GM12878 (cell line): ENCODE measurements around the gene RASGRP3.

Experiments
- EZH2 ChIP-seq: IDR thresholded peaks from 2 replicates; pipeline ENCODE4 v1.6.1; 2012; ENCODE audit warnings: low read depth, mild to moderate bottlenecking, control low read depth, inconsistent platforms, low read length, borderline replicate concordance; ENCODE audit not compliant: control insufficient read depth
- MTA2 ChIP-seq: fragments of 450-650 bp; IDR thresholded peaks from 2 replicates; pipeline ENCODE4 v1.6.1; 2016; ENCODE audit warnings: low read depth, mild to moderate bottlenecking, moderate library complexity
- MXI1 ChIP-seq: fragments of 150-350 bp; IDR thresholded peaks from 2 replicates; pipeline ENCODE4 v1.6.1; 2011; ENCODE audit warnings: low read depth, mild to moderate bottlenecking, inconsistent platforms, low read length, improper control_type of control experiment
- NRF1 ChIP-seq: conservative IDR thresholded peaks from 2 replicates; pipeline ENCODE4 v1.6.1; 2011; ENCODE audit warnings: mild to moderate bottlenecking, low read depth, low read length, improper control_type of control experiment
- POLR2A ChIP-seq: IDR thresholded peaks from 2 replicates; pipeline ENCODE4 v1.6.1; 2011; ENCODE audit warnings: low read depth, mild to moderate bottlenecking, low read length
- TAF1 ChIP-seq: IDR thresholded peaks from 2 replicates; pipeline ENCODE4 v1.6.1; 2011; ENCODE audit warnings: mild to moderate bottlenecking, low read depth, low read length, borderline replicate concordance
- YY1 ChIP-seq: IDR thresholded peaks from 2 replicates; pipeline ENCODE4 v1.6.1; 2011; ENCODE audit warnings: low read depth, mild to moderate bottlenecking, low read length
- TF ChIP-seq, protein P1 (sequence below): IDR thresholded peaks from 2 replicates; pipeline ENCODE4 v1.6.1; 2012; ENCODE audit warnings: mild to moderate bottlenecking, low read depth, low read length
- TF ChIP-seq, protein P2 (sequence below), 3 experiments: IDR thresholded peaks in 2 of 3; conservative IDR thresholded peaks in 1 of 3; 2 replicates each; pipeline ENCODE4 v1.5.1; 2011; ENCODE audit warnings: low read depth in 3 of 3, low read length in 3 of 3, mild to moderate bottlenecking in 3 of 3, control low read depth in 2 of 3, moderate library complexity in 2 of 3, inconsistent platforms in 1 of 3, mixed read lengths in 1 of 3; ENCODE audit not compliant: control insufficient read depth in 2 of 3, insufficient read depth in 1 of 3; ENCODE audit errors: extremely low read depth in 1 of 3
- TF ChIP-seq, protein P3 (sequence below): fragments of 450-650 bp; IDR thresholded peaks from 2 replicates; pipeline ENCODE4 v1.6.1; 2017; ENCODE audit warnings: antibody characterized with exemption, mild to moderate bottlenecking, moderate library complexity

DNA sequence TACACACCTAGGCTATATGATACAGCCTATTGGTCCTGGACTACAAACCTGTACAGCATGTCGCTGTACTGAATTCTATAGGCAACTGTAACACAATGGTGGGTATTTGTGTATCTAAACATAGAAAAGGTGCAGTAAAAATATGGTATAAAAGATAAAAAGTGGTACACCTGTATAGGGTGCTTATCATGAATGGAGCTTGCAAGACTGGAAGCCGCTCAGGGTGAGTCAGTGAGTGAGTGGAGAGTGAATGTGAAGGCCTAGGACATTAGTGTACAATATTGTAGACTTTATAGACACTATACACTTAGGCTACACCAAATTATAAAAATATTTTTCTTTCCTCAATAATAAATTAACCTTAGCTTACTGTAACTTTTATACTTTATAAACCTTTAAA lies 41.8 kb downstream of the RASGRP3 start:
- TF ChIP-seq POLR2A, result no peak
- TF ChIP-seq TAF1, result no peak
- TF ChIP-seq NRF1, result no peak
- TF ChIP-seq MXI1, result no peak
- no peak for TF ChIP-seq EZH2
- TF ChIP-seq, protein P1, sequence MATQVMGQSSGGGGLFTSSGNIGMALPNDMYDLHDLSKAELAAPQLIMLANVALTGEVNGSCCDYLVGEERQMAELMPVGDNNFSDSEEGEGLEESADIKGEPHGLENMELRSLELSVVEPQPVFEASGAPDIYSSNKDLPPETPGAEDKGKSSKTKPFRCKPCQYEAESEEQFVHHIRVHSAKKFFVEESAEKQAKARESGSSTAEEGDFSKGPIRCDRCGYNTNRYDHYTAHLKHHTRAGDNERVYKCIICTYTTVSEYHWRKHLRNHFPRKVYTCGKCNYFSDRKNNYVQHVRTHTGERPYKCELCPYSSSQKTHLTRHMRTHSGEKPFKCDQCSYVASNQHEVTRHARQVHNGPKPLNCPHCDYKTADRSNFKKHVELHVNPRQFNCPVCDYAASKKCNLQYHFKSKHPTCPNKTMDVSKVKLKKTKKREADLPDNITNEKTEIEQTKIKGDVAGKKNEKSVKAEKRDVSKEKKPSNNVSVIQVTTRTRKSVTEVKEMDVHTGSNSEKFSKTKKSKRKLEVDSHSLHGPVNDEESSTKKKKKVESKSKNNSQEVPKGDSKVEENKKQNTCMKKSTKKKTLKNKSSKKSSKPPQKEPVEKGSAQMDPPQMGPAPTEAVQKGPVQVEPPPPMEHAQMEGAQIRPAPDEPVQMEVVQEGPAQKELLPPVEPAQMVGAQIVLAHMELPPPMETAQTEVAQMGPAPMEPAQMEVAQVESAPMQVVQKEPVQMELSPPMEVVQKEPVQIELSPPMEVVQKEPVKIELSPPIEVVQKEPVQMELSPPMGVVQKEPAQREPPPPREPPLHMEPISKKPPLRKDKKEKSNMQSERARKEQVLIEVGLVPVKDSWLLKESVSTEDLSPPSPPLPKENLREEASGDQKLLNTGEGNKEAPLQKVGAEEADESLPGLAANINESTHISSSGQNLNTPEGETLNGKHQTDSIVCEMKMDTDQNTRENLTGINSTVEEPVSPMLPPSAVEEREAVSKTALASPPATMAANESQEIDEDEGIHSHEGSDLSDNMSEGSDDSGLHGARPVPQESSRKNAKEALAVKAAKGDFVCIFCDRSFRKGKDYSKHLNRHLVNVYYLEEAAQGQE, result no peak
- TF ChIP-seq, protein P2, sequence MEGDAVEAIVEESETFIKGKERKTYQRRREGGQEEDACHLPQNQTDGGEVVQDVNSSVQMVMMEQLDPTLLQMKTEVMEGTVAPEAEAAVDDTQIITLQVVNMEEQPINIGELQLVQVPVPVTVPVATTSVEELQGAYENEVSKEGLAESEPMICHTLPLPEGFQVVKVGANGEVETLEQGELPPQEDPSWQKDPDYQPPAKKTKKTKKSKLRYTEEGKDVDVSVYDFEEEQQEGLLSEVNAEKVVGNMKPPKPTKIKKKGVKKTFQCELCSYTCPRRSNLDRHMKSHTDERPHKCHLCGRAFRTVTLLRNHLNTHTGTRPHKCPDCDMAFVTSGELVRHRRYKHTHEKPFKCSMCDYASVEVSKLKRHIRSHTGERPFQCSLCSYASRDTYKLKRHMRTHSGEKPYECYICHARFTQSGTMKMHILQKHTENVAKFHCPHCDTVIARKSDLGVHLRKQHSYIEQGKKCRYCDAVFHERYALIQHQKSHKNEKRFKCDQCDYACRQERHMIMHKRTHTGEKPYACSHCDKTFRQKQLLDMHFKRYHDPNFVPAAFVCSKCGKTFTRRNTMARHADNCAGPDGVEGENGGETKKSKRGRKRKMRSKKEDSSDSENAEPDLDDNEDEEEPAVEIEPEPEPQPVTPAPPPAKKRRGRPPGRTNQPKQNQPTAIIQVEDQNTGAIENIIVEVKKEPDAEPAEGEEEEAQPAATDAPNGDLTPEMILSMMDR (IDR thresholded peaks at IDR 0.05 in 2 of 3, conservative IDR thresholded peaks at IDR 0.05 in 1 of 3; ENCODE audit: control insufficient read depth in 2 of 3, extremely low read depth in 1 of 3, insufficient read depth in 1 of 3, low read depth in 3 of 3, low read length in 3 of 3), result no peak
- TF ChIP-seq YY1, result no peak
- TF ChIP-seq, protein P3, sequence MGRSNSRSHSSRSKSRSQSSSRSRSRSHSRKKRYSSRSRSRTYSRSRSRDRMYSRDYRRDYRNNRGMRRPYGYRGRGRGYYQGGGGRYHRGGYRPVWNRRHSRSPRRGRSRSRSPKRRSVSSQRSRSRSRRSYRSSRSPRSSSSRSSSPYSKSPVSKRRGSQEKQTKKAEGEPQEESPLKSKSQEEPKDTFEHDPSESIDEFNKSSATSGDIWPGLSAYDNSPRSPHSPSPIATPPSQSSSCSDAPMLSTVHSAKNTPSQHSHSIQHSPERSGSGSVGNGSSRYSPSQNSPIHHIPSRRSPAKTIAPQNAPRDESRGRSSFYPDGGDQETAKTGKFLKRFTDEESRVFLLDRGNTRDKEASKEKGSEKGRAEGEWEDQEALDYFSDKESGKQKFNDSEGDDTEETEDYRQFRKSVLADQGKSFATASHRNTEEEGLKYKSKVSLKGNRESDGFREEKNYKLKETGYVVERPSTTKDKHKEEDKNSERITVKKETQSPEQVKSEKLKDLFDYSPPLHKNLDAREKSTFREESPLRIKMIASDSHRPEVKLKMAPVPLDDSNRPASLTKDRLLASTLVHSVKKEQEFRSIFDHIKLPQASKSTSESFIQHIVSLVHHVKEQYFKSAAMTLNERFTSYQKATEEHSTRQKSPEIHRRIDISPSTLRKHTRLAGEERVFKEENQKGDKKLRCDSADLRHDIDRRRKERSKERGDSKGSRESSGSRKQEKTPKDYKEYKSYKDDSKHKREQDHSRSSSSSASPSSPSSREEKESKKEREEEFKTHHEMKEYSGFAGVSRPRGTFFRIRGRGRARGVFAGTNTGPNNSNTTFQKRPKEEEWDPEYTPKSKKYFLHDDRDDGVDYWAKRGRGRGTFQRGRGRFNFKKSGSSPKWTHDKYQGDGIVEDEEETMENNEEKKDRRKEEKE, result no peak
- no peak for TF ChIP-seq MTA2
